Stimulated activated naive CD8-positive, alpha-beta T cell treated with anti-CD3 and anti-CD28 coated beads, Interleukin-15, Interleukin-2, amounts not matched to agents 100 ng/mL and 50 ng/mL, for 24 hours (primary cell): Measurements from ENCODE around the gene FERMT3.
"Not testable (repeated sequence)": the region's sequence is repeated elsewhere in the genome, so short reads cannot be mapped to it uniquely, and the experiment has no call there.

Experiments
- H3K27ac Mint-ChIP-seq: one replicate; pipeline ENCODE4 v1.8.0; 2021; ENCODE audit warnings: mild to moderate bottlenecking, mixed read lengths
- H3K27me3 Mint-ChIP-seq: one replicate; pipeline ENCODE4 v1.8.0; 2021; ENCODE audit warnings: mixed read lengths
- H3K36me3 Mint-ChIP-seq: one replicate; pipeline ENCODE4 v1.8.0; 2021; ENCODE audit warnings: low read depth, mixed read lengths
- H3K4me1 Mint-ChIP-seq: one replicate; pipeline ENCODE4 v1.8.0; 2021; ENCODE audit warnings: low read depth, mixed read lengths
- H3K4me3 Mint-ChIP-seq: one replicate; pipeline ENCODE4 v1.8.0; 2021; ENCODE audit warnings: mild to moderate bottlenecking, mixed read lengths
- H3K9me3 Mint-ChIP-seq: one replicate; pipeline ENCODE4 v1.8.0; 2021; ENCODE audit warnings: mixed read lengths

The FERMT3 gene

GRCh38 chr11:64206457-64207255 is at the start of gene FERMT3:
Gene FERMT3, plus strand, starts transcription at chr11:64206721. Its CDS starts 644 bp downstream, at chr11:64207365.
- peaks cover 53% of the 10 kb centered on the region for H3K4me1 Mint-ChIP-seq
- H3K9me3 Mint-ChIP-seq = no peaks in the 10 kb centered on the region
- H3K27me3 Mint-ChIP-seq = no peaks in the 10 kb centered on the region
- peak within 1 kb of the TSS; percentile 96 for H3K27ac Mint-ChIP-seq
- H3K4me3 Mint-ChIP-seq = peak within 1 kb of the TSS; percentile 94
- peaks cover 70% of the 10 kb centered on the region for H3K36me3 Mint-ChIP-seq

DNA sequence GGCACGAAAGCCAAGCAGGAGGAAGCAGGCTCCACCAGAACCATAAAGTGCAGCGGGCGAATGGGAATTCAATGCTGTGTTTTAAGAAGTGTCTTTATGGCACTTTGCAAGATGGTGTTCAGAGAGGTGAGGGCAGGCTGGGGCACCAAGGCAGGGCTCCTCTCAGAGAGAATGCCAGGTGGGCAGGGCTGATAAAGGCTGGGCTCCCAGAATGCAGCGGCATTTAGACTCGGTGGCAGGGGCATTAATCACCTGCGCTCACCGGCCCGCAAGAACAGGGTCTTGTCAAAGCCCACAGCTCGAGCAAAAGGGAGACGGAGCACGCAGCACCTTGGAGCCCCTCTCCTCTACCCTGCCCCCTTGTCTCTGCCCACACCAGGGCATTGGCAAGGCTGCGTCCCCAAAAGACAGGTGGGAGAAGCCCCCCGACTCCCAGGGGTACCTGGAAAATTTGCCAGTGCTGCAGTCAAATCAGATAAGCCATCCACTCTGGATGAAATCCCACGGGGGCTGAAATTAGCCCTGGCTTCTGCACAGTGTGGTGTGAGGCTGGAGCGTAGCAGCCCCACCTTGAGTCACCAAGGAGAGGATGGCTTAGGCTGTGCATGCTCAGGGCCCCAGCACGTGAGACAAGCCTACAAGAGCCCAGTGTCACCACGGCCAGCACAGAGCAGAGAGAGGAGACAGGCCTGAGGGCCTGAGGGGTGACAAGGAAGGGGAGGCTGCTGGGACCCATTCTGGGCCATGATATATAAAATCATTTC is 48.7 kb upstream of the FERMT3 start:
- H3K9me3 Mint-ChIP-seq = no peaks in the 10 kb centered on the region
- H3K27me3 Mint-ChIP-seq = no peaks in the 10 kb centered on the region
- H3K4me1 Mint-ChIP-seq = peaks cover 4% of the 10 kb centered on the region
- no peak overlapping the region for H3K27ac Mint-ChIP-seq
- peaks cover 6% of the 10 kb centered on the region for H3K36me3 Mint-ChIP-seq
- H3K4me3 Mint-ChIP-seq = no peak overlapping the region

GRCh38 chr11:64161037-64161436 is 45.5 kb upstream of the FERMT3 start:
- no peaks in the 10 kb centered on the region for H3K9me3 Mint-ChIP-seq
- no peak overlapping the region for H3K4me3 Mint-ChIP-seq
- H3K27me3 Mint-ChIP-seq = no peaks in the 10 kb centered on the region
- H3K36me3 Mint-ChIP-seq = peaks cover 6% of the 10 kb centered on the region
- H3K27ac Mint-ChIP-seq = no peak overlapping the region
- H3K4me1 Mint-ChIP-seq = peaks cover 10% of the 10 kb centered on the region

DNA sequence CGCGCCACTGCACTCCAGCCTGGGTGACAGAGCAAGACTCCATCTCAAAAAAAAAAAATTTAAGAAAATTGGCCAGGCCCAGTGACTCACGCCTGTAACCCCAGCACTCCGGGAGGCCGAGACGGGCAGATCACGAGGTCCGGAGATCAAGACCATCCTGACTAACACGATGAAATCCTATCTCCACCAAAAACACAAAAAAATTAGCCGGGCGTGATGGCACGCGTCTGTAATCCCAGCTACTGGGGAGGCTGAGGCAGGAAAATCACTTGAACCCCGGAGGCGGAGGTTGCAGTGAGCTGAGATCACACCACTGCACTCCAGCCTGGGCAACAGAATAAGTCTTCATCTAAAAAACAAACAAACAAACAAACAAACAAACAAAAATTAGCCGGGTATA is 43.8 kb upstream of the FERMT3 start:
- not testable (repeated sequence) for H3K9me3 Mint-ChIP-seq, H3K4me3 Mint-ChIP-seq, H3K27me3 Mint-ChIP-seq, H3K27ac Mint-ChIP-seq, H3K36me3 Mint-ChIP-seq
- H3K4me1 Mint-ChIP-seq = peaks cover 16% of the 10 kb centered on the region

- H3K9me3 Mint-ChIP-seq = no peaks in the 10 kb centered on the region
Measured at GRCh38 chr11:64163951-64164350, 42.6 kb upstream of the FERMT3 start.

GRCh38 chr11:64164392-64165312 is 41.9 kb upstream of the FERMT3 start:
- Mint-ChIP-seq H3K9me3 (no peaks in the 10 kb centered on the region), H3K27ac (peak overlapping the region; percentile 52), H3K4me3 (peak overlapping the region; percentile 91), H3K36me3 (peaks cover 6% of the 10 kb centered on the region), H3K4me1 (peaks cover 16% of the 10 kb centered on the region), H3K27me3 (no peaks in the 10 kb centered on the region)

More at GRCh38 chr11:64163951-64164350, 42.6 kb upstream of the FERMT3 start:
- Mint-ChIP-seq H3K36me3 (peaks cover 6% of the 10 kb centered on the region), H3K4me1 (peaks cover 16% of the 10 kb centered on the region), H3K27ac (no peak overlapping the region), H3K27me3 (no peaks in the 10 kb centered on the region), H3K4me3 (no peak overlapping the region)

GRCh38 chr11:64165481-64165841 is 41.1 kb upstream of the FERMT3 start:
- peaks cover 16% of the 10 kb centered on the region for H3K4me1 Mint-ChIP-seq
- no peaks in the 10 kb centered on the region for H3K9me3 Mint-ChIP-seq
- H3K27me3 Mint-ChIP-seq = no peaks in the 10 kb centered on the region
- peak overlapping the region; percentile 91 for H3K4me3 Mint-ChIP-seq
- peaks cover 6% of the 10 kb centered on the region for H3K36me3 Mint-ChIP-seq
- no peak overlapping the region for H3K27ac Mint-ChIP-seq

DNA sequence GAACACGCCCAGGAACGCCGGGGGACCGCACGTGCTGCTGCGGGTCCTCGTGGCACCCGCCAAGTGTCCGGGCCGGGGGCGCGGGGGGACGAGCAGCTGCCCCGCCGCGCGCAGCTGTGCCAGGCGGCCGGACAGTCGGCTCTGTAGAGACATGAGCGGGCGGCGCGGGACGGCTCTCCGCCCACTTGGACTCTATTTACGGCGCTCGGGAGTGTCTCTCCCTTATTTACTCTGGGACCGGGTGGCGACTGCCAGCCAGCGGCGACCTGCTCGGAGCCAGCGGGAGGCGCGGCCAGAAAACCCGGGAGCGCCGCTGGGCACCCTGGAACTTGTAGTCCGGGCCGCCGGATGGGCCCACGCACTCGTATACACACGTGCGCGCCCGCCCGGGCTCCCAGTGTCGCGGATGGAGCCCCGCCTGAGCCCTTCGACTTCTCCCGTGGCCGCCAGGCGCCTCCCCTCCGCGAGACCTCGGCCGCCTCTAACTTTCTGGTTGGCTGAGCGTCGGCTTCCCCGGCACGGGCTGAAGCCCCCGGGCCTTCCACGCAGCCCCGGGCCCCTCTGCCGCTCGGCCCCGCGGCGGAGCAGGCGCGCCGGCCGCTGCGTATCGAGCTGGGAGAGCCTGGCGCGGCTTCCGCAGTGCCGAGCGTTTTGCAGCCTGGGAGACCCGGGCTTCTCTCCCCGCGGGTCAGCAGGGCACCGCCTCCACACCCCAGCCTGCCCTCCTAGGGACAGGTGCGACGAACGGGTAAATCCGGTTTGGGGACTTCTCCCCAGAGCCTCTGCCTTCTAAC is 40.5 kb upstream of the FERMT3 start, which contains the start of gene MACROD1:
TSS of gene MACROD1 (minus strand) at position 272 of the 794 bp plus-strand sequence. CDS start at position 153, 119 bp downstream.
- Mint-ChIP-seq H3K9me3 (no peaks in the 10 kb centered on the region), H3K27ac (peak within 1 kb of the TSS; percentile 95), H3K4me3 (peak within 1 kb of the TSS; percentile 91), H3K4me1 (peaks cover 16% of the 10 kb centered on the region), H3K27me3 (no peaks in the 10 kb centered on the region), H3K36me3 (peaks cover 4% of the 10 kb centered on the region)

DNA sequence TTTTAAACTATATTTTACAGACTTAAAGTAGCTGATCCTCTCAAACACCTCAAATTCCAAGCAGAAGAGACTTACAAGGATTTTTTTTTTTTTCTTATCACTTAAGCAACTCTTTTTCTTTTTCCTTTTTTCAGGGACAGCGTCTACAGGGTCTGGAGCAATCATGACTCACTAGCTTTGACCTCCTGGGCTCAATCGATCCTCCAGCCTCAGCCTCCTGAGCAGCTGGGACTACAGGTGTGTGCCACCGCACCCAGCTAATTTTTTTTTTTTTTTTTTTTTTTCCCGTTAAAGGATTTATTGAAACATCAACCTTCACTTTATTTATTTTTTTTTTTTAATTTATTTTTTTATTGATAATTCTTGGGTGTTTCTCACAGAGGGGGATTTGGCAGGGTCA is 36.1 kb upstream of the FERMT3 start:
- peaks cover 5% of the 10 kb centered on the region for H3K9me3 Mint-ChIP-seq
- H3K4me1 Mint-ChIP-seq = peaks cover 7% of the 10 kb centered on the region
- no peak overlapping the region for H3K27ac Mint-ChIP-seq
- H3K36me3 Mint-ChIP-seq = peaks cover 9% of the 10 kb centered on the region
- no peak overlapping the region for H3K4me3 Mint-ChIP-seq
- no peaks in the 10 kb centered on the region for H3K27me3 Mint-ChIP-seq

DNA sequence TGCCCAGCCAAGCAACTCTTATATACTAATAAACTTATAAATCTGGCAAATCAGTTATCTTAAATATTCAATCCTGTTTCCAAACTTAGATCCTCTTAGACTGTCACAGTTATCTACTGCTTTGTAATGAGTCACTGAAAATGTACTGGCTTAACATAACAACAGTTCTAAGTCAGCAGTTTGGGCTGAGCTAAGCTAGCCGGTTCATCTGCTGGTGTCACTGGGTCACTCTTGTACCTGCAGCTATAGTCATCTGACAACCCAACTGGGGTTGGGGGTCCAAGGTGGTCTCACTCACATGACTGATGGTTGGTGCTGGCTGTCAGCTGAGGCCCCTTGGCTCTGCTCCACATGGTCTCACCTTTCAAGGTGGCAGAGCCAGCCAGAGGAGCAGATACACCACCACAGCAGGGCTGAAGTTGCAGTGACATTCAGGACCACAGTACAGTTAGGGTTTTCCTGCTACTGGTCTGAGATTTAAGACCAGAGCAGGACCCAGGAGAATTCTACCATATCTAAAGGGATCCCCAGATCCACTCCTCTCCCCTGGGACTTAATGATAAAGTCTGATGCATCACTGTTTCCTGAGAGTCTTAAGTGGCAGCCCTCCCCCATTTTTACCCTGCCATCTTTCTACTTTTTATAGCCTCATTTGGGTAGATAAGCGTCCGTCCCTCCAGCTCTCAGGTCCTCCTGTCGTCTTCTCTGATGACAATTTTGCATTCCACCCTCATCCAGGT is 32.7 kb upstream of the FERMT3 start:
- peaks cover 5% of the 10 kb centered on the region for H3K9me3 Mint-ChIP-seq
- H3K27ac Mint-ChIP-seq = no peak overlapping the region
- H3K4me1 Mint-ChIP-seq = peaks cover 12% of the 10 kb centered on the region
- peaks cover 9% of the 10 kb centered on the region for H3K36me3 Mint-ChIP-seq
- H3K27me3 Mint-ChIP-seq = no peaks in the 10 kb centered on the region
- peak overlapping the region; percentile 10 for H3K4me3 Mint-ChIP-seq

GRCh38 chr11:64176751-64177150 is 29.8 kb upstream of the FERMT3 start:
- Mint-ChIP-seq H3K9me3 (peaks cover 5% of the 10 kb centered on the region), H3K27ac (no peak overlapping the region), H3K36me3 (peaks cover 9% of the 10 kb centered on the region), H3K4me1 (peaks cover 18% of the 10 kb centered on the region), H3K4me3 (no peak overlapping the region), H3K27me3 (no peaks in the 10 kb centered on the region)

DNA sequence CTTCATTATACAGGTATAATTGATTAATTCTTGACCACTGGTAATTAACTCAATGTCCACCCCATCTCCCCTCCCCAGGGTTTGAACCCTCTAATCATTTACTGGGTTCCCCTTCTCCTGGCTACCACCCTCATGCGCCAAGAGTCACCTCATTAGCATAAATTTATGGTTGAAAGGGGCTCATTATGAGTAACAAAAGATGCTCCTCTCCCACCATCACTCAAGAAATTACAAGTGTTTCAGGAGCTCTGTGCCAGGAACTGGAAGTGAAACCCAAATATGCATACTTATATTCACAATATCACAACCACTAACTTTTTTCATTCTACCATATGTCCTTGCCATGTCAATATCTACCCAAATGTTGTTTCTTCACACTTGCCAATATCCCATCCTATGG is 28.3 kb upstream of the FERMT3 start:
- Mint-ChIP-seq H3K27ac (no peak overlapping the region), H3K4me3 (no peak overlapping the region), H3K27me3 (no peaks in the 10 kb centered on the region), H3K9me3 (peaks cover 5% of the 10 kb centered on the region), H3K36me3 (peaks cover 9% of the 10 kb centered on the region), H3K4me1 (peaks cover 28% of the 10 kb centered on the region)

GRCh38 chr11:64178951-64179639 is 27.4 kb upstream of the FERMT3 start:
- Mint-ChIP-seq H3K4me3 (no peak overlapping the region), H3K9me3 (peaks cover 2% of the 10 kb centered on the region), H3K36me3 (peaks cover 3% of the 10 kb centered on the region), H3K27me3 (no peaks in the 10 kb centered on the region), H3K27ac (no peak overlapping the region), H3K4me1 (peaks cover 37% of the 10 kb centered on the region)
